ENCODE data around the gene FAHD1.

FAHD1 gene

GRCh38 chr16:1818204-1818872 lies 8.7 kb upstream of the FAHD1 start:
- no peak for DNase-seq

DNA sequence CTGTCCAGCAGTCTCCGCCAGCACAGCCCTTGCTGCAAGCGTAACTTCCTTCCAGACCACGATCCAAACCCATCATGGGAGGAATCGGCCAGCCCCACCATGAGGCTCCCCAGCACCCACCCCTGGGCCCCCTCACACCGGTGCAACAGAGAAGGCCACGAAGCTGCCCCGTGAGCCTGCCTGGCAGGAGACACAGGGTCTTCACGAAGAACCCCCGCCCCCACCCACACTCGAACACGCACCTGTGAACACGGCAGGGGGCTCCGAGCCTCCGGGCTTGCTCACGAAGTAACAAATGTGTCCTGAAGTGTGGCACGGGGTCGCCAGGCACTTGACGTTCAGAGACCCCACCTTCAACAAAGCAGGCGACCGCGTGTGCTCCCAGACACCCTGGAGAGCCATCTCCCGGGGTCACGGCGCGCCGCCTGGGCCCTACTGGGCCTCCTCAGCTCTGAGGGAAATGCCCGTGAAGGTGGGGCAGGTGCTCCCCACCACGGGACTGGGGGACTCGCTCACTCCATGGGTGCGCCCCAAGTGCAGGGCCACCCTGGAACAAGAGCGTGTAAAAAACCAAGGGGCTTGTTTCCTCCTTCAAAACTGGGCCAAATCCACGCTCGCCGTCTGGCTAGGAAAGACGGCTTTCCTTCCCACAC lies 8.0 kb upstream of the FAHD1 start:
- DNase-seq = no peak

DNA sequence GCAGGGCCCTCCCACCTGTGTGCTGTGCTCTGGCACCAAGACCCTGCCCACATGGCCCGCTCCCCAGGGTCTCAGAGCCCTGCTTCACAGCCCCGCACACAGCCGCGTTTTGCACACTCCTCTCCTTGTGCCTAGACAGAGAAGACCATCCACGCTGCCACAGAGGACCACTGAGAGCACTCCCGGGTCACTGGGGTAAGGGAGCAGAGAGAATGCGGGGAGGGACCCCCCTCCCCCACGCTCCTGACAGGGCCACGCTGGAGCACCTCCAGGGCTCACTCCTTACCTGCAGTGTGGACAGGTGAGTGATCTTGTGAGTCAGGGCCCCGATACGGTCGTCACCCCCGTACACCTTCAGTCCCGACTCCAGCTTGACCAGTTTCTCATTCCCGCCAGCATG lies 7.4 kb upstream of the FAHD1 start:
- DNase-seq = no peak

GRCh38 chr16:1820096-1820945 lies 6.7 kb upstream of the FAHD1 start:
- no peak for DNase-seq

DNA sequence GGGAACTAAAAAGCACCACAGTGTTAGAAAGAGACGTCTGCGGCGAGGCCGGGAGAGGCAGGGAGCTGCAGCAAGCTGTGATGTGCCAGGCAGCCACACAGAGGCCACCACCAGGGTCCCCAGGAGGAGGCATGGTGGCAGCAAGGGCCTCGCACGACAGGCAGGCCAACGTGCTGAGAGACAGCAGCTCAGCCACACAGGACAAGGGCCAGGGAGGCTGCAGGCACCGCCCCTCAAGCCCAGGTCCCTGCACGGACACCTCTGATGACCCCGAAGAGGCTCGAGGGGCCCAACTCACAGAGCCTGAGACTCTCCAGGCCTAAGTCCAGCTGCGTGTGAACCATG lies 6.1 kb upstream of the FAHD1 start:
- no peak for DNase-seq

- DNase-seq = no peak
These were observed 5.0 kb upstream of the FAHD1 start for GRCh38 chr16:1821861-1822611.

- no peak for DNase-seq
These were observed 4.2 kb upstream of the FAHD1 start for GRCh38 chr16:1822801-1823200.

GRCh38 chr16:1823821-1824220 lies 3.2 kb upstream of the FAHD1 start:
- no peak for DNase-seq

DNA sequence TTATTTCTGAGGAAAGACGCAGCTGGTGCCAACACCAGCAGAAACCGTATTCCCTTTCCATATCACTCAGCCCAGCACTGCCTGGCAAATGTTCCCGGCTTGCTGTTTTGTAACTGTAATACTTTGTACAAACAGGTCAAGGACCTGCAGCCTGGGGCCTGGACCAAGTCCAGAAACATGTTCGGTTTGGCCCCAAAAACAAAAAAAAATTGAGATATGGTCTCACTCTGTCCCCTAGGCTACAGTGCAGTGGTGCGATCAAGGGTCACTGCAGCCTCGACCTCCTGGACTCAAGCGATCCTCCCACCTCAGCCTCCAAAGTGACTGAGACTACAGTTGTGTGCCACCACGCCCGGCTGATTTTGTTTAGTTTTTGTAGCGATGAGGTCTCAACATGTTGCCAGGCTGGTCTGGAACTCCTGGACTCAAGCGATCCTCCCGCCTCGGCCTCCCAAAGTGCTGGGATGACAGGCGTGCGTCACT lies 1.6 kb upstream of the FAHD1 start:
- no peak for DNase-seq

DNA sequence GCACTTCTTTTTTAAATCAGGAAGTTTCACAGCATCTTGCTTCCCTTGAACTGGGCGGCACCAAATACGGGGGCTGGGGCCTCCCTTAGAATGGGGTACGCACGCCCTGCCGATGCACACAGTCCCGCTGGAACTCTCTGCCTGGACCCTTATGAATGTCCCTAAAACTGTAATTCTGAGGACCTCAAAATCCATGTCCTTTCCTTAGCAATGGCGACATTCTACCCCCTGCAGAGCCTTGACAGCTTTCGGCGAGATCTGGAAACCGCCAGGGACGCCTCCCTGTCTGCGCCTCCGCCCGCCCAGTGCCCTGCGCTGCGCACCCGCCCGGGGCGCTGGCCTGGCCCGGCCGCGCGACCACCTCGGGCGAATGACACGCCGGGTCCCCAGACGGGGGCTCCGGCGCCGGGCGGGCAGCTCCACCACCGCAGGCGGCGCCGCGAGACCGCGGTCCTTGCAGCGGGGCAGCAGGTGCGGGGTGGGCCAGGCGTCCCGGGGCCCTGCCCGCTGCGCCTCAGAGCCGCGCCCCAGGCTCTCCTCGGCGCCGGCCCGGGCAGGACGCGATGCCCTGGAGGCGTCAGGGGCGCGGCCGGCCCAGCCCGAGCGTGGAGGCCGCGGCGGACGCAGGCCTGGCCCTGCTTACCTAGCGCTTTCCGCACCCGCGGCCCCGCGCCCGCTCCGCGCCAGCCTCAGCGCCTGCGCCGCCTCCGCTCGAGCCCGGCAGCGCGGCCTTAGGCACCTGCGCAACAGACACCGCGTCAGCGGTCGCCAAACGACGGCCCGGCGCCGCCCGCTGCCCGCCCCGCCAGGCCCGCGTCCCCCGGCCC lies 929 bp upstream of the FAHD1 start:
- DNase-seq = peak; percentile 78

DNA sequence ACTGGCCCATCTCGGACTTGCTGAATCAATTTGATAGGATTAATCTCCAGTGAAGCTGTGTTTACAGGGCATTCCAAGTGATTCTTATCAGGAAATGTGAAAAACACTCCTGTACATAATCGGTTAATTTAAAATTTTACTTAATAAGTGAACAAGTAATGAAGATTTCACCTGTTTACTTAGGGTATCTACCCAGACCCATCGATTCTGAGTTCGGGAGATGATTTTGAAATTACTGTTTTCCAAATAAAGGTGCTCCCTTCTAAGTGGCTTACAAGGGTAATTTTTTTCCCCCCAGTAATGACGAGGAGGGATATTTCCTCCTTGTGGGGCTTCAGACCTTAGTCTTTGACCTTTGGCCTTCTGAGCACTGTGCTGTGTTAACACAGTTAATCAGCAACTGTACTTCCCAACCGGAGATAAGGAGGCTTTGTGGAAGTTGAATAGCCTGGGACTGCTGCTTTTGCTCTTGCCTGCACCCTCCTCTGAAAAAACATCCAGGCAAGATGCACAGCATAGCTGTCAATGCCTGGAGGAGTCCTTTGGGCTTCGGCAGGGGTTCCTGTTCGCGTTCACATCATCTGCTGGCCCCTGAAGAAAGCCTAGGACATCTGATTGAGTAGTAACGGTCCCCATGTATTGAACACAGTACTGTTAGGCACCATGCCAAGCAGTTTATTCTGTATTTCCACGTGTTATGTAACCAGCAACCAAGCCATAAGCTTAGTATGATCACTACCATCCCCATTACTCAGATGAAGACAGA lies 1.8 kb downstream of the FAHD1 start:
- DNase-seq = no peak

- no peak for DNase-seq
These were observed 3.2 kb downstream of the FAHD1 start for GRCh38 chr16:1830213-1830612.

- no peak for DNase-seq
These were observed 4.4 kb downstream of the FAHD1 start for GRCh38 chr16:1831186-1832075.

DNA sequence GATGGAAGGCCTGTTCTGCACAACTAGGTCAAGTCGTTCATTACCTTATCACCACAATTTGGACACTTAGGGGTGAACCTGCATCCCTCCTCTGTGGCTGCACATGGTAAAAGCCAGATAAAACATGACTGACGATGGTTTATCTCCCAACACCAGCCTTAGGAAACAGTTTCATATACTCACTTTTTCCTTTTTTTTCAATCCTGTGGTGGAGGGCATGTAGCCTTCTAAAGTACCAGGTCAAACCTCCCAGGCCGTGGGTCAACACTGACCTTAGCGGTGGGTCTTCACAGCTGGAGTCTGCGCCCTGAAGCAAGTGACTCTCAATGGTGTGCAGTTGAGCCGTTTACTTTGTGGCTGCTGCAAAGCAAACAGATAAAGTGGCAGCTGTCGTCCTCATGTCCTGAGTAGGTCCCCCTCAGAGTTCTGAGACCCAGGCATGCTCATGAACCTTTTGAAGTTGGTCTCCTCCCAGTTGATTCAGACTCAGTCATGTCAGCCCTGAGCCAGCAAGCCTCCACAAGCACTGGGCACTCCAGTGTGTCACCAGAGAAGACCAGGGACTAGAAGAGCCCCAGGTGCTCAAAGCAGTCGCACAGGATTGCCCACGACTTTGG lies 5.9 kb downstream of the FAHD1 start:
- no peak for DNase-seq

- DNase-seq = no peak
These were observed 7.1 kb downstream of the FAHD1 start for GRCh38 chr16:1834096-1834495.

DNA sequence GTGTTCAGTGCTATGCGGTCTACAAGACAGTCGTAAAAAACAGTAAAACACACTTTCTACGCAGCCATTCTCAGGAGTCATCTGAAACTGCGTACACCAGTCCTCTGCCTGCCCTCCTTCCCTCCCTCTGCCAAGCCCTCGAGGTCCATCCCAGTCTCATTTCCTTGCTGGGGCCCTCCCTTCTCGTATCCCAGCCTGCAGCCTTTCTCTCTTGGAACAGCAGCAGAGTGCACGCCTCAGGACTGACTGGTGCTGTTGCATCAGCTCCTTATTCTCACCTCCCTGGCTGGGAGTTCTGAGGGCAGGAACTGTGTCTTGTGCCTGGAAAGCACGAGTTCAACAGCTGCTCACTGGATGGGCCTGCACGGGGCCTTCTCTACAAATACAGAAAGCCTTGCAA lies 12.5 kb downstream of the FAHD1 start:
- DNase-seq = no peak

DNA sequence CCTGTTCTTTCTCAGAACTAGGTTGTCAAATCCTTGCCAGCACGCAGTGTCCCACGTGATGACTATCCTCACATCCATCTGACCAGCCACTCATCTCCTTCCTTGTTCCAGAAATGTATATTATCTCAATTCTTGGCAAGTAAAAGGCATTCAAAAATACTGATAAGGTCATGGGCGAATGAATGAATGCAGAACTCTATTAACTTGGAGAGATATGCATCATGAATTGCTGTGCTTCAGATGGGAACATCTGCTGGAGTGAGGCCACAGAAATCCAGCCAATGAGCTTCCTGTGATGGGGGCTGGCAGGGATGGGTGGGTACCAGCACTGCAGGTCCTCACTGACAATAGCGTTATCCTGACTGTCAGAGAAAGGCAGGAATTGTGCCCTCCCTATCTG lies 19.0 kb downstream of the FAHD1 start:
- no peak for DNase-seq

- no peak for DNase-seq
These were observed 19.4 kb downstream of the FAHD1 start for GRCh38 chr16:1846416-1846815.

GRCh38 chr16:1850981-1851380 lies 24.0 kb downstream of the FAHD1 start:
- no peak for DNase-seq

GRCh38 chr16:1851793-1852192 lies 24.8 kb downstream of the FAHD1 start:
- no peak for DNase-seq

Data from activated gamma-delta T cell (primary cell).